Stimulated activated CD4-positive, alpha-beta T cell treated with anti-CD3 and anti-CD28 coated beads, TNF-alpha, amount 100 ng/mL, for 4 hours (primary cell): ENCODE data around the gene SLIT1.

ENCODE experiments used
- DNase-seq, 3 experiments: peaks; one replicate each; pipeline ENCODE4 v3.0.0-alpha.2; 2020; ENCODE audit warnings: low read depth in 3 of 3

SLIT1 gene

GRCh38 chr10:97024168-97025073 is 161.3 kb downstream of the SLIT1 start:
- no peak for DNase-seq

GRCh38 chr10:97023401-97024167 is 162.2 kb downstream of the SLIT1 start:
- no peak for DNase-seq

GRCh38 chr10:97022616-97023015 is 163.1 kb downstream of the SLIT1 start:
- no peak for DNase-seq

- DNase-seq: no peak
Observed at GRCh38 chr10:97020452-97021400, 165.0 kb downstream of the SLIT1 start.

- DNase-seq: no peak
Observed at GRCh38 chr10:97019213-97019844, 166.4 kb downstream of the SLIT1 start.

- DNase-seq: no peak
Observed at GRCh38 chr10:97018251-97019212, 167.2 kb downstream of the SLIT1 start.

GRCh38 chr10:97017474-97017903 is 168.3 kb downstream of the SLIT1 start:
- DNase-seq: no peak

GRCh38 chr10:97016728-97017473 is 168.9 kb downstream of the SLIT1 start:
- DNase-seq: no peak

- no peak for DNase-seq
Observed at GRCh38 chr10:97015240-97015639, 170.5 kb downstream of the SLIT1 start.

GRCh38 chr10:97013983-97014382 is 171.8 kb downstream of the SLIT1 start:
- DNase-seq: no peak

- no peak for DNase-seq
Observed at GRCh38 chr10:97013568-97013967, 172.2 kb downstream of the SLIT1 start.

GRCh38 chr10:97012470-97012869 is 173.3 kb downstream of the SLIT1 start:
- DNase-seq: no peak

GRCh38 chr10:97011397-97011796 is 174.4 kb downstream of the SLIT1 start:
- no peak for DNase-seq

- no peak for DNase-seq
Observed at GRCh38 chr10:97010695-97011206, 175.0 kb downstream of the SLIT1 start.

- no peak for DNase-seq
Observed at GRCh38 chr10:97007417-97007816, 178.3 kb downstream of the SLIT1 start.

- DNase-seq: no peak
Observed at GRCh38 chr10:97006364-97006763, 179.4 kb downstream of the SLIT1 start.

GRCh38 chr10:97005349-97005748 is 180.4 kb downstream of the SLIT1 start:
- no peak for DNase-seq

GRCh38 chr10:97004591-97004990 is 181.2 kb downstream of the SLIT1 start:
- no peak for DNase-seq

GRCh38 chr10:97003804-97004201 is 182.0 kb downstream of the SLIT1 start:
- no peak for DNase-seq
